Lung microvascular endothelial cell (primary cell): ENCODE measurements around the gene ITGB7. TPM values are rescaled to one million over a fixed set of nuclear protein-coding genes. Genes with fewer than 3 reads are reported as not detected.
"Not testable (repeated sequence)": the region's sequence is repeated elsewhere in the genome, so short reads cannot be mapped to it uniquely, and the experiment has no call there.

Source experiments
- DNase-seq, 2 donors: peaks; one replicate each; pipeline versions ENCODE4 v3.0.0 to v3.0.0-alpha.2; 2010; ENCODE audit warnings: low read depth in 2 of 2
- total RNA-seq: library from RNA; depleted of rRNA; stranded (reverse); fragments of >200 nt; gene quantifications from 2 replicates; pipeline ENCODE4 v1.2.1, GENCODE V29; 2014

The ITGB7 gene
- total RNA-seq, 1 donor from 2014 or later = not detected

DNA sequence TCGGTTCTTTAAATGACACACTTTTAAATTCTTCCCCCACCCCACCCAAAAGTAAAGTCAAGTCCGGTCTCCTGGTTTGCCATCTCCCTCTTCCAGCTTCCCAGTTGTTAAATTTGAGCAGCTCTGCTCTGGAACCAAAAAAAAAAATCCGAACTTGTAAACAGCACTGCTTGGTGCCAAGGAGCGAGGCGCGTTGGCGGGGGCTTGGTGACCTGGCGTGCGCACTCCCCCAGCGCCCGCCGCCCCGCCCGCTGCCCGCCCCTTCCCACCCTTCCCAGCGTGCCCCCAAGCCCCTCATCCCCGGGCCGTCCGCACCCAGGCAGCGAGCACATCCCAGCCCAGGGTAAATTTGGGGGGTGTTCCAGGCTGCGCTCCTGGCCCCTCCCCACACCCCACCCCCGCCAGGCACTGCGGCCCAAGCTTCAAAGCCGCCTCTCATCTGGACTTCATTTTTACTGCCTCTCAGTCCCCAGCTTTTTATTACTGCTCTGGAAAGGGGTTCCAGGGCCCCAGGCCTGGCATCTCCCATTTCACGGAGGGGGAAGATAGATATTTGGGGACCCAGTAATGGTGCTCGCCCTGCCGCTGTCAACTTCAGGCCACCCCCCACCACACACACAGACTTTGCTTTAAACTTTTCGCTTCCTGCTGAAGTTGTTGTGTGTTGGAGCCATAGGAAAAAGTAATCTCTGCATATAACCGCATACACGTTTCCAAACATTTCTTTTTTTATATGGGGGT lies 11.7 kb upstream of the ITGB7 start:
- DNase-seq = no peak

DNA sequence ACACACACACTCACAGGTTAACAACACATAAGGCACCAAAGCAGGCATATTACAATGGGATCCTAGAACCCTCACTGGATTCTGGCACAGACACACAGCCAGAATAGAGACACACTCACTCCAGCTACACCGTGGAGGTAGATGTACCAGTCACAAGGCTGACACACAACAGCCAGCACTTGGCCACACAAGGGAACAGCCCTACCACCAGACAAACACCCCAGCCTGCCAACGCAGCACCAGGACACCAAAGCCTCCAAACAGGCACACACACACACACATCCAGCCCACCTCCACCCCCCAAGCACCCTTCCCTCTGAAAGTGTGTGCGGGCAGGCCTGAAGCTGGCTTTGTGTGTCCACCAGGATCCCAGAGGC lies 10.9 kb upstream of the ITGB7 start:
- DNase-seq = peak in 1 of 2 donors; percentile 35

DNA sequence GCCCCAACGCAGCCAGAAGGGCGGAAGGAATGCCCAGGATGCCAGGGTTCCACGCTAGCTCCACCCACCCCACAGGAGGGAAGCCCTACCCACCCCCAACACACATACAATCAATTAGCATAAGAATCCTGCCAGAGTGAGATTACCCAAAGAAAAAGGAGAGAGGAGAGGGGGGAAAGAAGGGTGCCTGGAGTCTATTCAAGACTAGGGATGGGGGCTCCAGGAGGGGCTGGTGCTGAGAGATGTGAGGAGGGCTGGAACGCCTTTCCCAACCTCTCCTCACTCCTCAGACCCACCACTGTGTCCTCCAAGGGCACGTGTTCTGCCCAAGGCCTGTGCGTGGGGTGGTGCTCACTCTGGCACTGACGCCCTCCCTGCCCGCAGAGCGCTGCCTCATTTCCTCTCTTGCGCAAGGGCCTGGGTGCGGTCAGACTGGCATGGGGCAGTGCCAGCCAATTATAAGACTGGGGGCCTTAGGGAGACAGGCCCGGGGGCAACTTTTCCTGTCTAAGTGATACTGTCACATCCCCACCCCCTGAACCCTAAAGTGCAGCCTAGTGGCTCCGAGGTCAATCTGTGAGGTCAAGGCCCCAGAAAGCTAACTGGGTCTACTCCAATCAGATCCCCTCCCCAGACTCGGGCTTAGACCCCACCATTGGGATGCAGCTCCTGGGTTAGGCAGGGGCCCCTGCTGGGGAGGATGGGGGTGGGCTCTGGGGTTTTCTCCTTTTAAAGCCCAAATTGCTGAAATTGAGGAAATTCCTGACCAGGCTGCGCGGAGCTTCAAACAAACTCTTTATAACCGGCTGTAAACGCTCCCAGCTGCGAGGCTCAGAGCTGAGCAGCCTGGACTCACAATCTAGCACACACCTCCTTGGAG lies 10.2 kb upstream of the ITGB7 start:
- DNase-seq = peak in 1 of 2 donors; percentile 48

DNA sequence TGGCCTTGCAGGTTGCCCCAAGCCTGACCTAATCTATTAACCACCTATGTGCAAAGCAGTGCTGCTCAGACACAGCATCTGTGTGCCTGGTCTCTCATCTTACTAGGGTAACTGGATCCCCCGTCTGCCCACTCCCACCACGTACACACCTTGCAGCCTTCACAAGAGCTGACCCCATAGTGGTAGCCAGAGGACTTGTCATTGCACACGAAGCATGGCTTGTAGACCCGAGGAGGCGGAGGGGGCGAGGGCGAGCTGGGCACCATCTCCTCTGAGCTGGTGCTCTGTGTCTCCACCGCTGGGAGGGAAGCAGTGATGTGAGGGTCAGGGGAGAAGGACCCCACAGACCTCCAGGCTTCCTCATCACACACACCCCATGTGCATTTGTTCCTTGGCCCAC lies 8.4 kb upstream of the ITGB7 start:
- no peak for DNase-seq

DNA sequence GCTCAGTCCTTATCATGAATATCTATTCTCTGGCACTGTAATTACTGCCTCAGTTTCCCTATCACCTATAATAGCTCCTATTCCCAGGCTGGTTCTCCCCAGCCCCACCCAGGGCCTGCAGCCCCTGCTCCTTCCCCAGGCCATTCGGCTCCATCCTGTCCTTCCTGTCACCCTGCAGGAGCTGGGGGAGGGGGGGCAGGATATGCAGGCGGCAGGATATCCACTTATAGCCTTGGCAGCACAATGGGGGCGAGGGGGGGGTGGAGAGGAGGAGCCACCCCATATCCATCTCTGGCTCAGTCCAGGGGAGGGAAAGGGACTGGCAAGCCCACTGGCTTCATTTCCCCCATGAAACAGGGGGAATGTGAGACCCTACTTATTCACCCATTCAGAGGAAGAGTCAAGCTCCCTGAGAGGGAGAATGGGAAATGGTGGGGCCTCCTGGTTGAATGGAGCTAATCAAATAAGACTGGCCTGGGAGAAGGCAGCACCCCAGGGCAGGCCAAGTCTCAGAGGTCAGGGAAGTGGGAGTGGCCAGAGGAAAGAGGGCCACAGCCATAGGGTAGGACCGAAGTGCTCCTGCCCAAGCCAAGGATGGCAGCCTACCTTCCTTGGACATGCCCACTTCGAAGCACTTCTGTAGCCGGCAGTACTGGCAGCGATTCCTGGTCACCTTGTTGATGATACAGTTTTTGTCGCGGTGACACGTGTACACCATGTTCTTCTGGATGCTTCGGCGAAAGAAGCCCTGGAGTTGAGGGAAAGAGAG lies 7.8 kb upstream of the ITGB7 start:
- DNase-seq = peak; percentile 81 to 85

DNA sequence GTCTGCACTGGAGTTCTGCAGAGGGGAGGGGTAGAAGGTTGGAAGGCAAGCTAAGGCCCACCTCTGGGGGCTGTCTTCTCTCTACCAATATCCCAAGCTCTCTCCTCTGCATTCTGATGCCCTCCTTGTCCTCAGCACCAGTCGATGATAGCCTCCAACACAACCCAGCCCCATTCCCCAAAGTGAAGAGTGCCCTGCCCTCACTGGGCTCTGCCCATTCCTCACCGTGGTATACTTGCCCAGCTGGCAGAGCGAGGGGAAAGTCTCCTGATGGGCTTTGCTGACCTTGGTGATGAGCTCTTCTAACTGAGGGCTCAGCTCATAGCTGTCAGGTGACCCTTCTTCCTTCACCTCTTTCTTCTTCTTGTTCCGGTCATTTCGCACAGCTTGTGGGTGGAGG lies 7.2 kb upstream of the ITGB7 start:
- no peak for DNase-seq

DNA sequence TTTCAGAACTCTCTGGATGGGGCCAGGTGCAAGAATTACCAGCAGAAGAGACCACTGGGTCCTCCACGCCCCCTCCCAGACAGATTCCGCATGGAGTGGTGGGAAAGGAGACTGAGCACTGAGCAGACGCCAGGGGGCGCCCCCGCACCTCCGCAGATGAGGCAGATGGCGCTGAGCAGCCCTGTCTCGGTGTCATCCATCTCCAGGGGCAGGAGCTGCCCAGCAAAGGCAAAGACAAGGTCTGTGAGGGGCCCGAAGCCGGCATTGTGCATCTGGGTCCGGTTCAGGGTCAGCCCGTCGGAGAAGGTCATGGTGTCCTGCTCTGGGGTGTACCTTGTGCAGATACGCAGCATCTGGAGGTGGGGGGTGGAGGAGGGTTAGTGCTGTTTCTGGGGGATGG lies 6.3 kb upstream of the ITGB7 start:
- DNase-seq = peak; percentile 87 to 88

DNA sequence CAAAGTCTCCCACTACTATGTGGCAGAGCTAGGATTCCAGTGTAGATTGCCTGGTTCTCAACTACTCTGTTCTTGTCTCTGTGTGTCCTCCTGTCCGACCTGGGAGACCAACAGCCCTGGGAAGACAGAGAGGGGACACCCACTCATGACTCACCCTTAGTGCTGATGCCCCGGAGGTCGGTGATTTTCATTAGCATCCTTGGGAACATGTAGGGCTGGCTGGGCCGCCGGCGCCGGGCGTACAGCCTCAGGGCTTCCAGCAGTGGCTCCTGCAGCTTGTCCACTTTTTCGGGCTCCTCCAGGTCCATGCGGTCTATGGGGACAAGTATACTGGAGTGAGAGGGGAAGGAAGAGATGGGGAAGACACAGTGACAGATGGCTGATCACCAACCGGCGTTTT lies 5.9 kb upstream of the ITGB7 start:
- DNase-seq = no peak

DNA sequence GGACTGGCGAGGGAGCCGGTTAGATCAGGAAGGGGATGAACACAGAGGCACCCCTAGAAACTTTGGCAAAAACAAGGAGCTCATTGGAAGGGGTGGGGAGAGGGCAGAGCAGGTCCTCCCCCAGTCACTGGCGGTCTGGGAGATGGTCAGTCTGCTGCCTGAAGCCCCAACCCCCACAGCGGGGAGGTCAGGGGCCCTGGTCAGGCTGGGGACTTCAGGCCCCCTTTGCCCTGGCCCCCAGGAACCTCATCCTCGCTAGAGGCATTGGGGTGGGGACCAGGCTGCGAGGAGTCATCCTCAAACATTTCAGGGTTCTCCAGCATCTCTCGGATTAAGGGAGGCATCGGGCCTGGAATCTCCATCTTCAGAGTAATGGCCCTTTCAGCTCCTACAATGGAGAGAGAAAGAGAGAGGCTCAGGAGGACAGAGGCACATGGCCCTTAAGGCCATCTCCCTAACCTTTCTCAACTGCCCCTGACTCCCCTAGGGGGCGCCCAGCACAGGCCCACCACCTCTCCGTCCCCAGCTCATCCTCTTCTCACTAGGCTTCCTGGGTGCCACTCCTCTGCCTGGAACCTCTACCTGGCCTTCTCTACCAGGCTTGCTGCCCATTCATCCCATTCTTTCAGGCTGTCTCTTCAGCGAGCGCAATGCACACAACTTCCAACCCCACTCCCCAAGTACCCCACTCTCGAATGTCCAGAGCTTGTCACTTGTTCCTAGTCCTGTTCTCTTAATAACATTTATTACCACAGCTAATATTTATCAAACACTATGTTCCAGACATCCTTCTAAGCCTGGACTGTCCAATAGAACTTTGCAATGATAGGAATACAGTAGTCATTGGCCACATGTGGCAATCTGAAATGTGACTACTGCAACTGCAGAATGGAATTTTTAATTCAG lies 4.7 kb upstream of the ITGB7 start:
- DNase-seq = no peak

DNA sequence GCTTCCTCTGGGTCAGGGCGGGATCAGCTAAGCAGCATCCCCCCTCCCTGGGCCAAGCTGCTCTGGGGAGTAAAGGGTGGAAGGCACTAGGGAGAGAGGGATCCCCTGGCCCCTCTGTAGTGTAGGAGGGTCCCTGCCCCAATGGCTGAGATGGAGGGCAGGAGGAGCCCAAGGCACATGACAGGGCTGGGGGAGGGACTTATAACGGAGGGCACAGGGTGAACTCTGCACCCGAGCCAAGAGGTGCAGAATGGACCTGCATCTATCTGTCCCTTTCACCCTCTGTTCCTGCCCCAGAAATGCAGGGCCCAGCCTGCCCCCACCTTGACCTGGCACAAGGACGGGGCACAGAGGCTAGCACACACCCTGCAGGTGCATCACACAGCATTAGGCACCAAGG lies 3.8 kb upstream of the ITGB7 start:
- DNase-seq = no peak

DNA sequence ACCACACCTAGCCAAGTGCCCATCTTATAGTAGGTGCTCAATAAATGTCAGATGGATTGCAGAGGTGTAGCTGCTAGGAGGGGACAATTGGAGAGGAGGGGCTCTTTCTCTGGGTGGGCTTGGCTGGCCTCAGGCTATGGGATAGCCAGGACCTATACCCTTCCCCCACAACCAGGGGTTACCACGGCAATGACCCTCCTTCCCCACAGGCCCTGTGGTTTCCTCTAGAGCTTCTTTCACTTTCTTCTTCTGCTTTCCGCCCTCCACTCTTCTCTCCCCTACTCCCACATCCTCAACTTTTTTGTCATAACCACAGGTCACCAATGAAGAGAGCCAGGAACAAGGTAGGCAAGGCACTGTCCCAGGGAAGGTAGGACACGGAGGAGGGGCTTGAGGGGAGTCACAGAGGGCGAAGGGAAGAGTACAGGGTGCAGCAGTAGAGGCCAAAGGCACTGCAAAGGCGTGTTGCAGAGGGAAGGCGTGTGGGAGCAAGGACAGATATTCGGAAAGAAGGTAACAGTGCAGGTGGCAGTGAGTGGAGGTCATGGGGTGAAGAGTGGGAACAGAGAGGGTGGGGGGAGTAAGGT lies 1.9 kb upstream of the ITGB7 start:
- no peak for DNase-seq

DNA sequence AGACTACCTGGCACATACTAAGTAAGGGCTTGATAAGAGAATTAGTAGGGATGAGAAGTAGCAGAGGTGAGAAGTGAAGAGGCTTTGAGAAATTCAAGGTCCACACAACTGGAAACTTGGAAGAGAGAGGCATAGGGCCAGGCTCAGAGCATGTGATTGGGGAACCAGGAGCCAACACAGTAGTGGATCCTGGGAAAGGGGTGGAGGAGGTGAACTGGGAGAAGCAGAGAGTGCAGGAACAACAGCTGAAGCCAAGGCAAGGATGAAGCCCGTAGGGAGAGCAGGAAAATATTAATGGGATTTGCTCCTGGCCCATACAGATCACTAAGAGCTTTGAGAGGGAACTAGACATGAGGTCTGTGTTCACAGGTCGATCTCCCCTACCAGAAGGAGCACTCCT lies 1.4 kb upstream of the ITGB7 start:
- no peak for DNase-seq

DNA sequence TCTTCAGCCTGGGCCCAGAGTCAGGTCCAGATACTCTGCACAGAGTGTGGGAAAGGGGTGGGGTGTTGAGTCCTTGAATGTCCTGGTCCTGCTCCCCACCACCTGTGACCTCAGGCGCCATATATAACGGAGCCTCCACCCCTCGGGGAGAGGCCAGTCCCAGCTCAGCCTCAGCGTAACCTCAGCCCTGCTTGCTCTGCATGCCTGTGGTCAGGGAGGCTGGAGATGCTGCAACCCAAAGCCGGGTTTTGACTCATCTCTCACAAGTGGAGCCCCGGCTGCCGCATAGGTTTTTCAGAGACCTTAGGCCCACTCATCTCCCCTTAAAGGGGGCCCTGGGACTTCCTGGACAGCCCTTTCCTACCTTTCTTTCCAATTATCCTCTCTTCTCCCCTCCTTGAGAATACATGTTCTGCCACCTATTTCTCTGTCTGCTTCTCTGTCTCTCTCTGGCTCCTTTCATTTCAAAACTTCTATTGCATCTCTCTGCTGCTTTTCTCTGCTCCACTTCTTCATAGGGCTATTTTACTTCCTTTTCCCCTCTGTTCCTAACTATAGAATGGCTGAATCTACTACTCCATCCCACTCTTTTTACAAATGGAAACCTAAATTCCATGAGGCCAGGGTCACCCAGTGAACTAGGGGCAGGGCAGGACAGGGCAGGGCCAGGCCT lies 1.2 kb downstream of the ITGB7 start:
- DNase-seq = no peak

DNA sequence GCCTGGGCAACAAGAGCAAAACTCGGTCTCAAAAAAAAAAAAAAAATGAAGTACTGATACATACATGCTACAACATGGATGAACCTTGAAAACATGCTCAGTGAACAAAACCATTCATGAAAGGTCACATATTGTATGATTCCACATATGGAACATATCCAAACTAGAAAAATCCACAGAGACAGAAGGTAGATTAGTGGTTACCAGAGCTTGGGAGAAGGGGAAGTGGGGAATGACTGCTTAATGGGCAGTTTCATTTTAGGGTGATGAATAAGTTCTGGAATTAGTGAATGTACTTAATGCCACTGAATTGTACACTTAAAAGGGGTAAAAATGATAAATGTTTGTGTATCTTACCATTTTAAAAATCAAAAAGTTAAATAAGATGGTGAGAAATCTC lies 2.7 kb downstream of the ITGB7 start:
- DNase-seq = no peak

DNA sequence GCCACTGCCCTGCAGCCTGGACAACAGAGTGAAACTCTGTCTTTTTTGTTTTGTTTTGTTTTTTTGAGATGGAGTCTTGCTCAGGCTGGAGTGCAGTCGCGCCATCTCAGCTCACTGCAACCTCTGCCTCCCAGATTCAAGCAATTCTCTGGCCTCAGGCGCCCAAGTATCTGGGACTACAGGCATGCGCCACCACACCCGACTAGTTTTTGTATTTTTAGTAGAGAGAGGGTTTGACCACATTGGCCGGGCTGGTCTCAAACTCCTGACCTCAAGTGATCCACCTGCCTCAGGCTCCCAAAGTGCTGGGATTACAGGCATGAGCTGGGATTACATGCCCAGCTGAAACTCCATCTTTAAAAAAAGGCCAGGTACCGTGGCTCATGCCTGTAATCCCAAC lies 4.7 kb downstream of the ITGB7 start:
- DNase-seq = not testable (repeated sequence)

DNA sequence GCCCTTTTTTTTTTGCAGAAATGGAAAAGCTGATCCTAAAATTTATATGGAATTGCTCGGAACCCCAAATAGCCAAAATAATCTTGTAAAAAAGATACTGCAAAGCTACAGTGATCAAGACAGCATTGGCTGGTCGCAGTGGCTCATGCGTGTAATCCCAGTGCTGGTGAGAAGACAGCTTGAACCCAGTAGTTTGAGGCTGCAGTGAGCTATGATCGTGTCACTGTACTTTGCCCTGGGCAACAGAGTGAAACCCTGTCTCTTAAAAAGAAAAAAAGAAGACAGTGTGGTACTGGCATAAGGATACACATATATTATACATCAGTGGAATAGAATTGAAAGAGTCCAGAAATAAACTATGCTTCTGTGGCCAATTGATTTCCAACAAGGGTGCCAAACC lies 5.4 kb downstream of the ITGB7 start:
- DNase-seq = no peak

DNA sequence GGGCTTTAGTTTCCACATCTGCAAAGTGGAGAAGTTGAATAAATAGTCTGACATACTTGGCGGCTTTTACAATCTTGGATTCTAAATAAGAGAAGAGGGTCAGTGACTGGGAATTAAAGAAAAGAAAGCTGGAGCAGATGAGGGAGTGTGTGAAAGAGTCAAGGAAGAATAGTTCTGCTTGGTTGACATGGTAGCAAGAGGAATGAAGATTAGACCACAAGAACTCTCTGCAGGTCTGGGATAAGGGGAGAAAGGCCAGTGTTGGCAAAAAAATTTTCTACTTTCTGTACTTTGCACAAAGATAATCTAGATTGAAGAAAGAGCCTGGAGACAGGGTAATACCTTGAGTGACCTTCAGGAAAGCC lies 5.9 kb downstream of the ITGB7 start:
- DNase-seq = no peak

DNA sequence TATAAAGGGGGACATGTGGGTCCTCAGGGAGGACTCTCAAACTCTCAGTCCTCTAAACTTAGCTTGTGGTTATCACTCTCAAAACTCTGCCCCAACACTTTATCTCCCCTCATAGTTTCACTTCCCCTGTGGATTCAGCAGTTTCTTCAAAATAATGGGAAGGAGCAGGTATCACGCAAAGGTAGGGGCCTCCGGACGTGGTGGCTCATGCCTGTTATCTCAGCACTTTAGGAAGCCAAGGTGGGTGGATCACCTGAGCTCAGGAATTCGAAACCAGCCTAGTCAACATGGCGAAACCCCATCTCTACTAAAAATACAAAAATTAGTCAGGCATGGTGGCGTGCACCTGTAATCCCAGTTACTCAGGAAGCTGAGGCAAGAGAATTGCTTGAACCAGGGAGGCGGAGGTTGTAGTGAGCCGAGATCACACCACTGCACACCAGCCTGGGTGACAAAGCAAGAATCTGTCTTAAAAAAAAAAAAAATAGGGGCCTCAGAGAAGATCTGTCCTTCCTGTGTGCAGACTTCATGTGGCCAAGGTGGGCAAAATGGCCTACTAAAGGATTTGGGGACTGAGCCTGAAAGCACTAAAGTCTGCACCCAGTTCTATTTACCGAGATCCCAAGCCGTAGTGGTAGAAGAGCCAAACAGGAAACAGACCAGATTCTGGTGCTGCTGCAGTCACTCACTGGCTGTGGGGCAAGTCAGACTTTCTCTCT lies 6.4 kb downstream of the ITGB7 start:
- no peak for DNase-seq

DNA sequence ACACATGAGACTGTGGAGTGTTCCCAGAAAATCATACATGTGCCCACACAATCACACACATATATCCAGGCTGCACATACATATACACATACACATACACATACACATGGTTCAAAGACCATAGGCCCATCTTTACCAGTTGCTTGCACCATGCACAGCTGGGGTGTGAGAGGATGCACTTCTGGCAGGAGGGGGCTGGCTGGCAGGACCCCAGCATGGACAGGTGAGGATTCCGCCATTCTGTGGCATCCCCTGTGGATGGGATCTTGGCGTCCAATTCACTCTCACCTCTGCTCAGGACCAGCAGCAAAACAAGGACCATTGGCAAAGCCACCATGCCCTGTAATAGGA lies 7.0 kb downstream of the ITGB7 start:
- no peak for DNase-seq

DNA sequence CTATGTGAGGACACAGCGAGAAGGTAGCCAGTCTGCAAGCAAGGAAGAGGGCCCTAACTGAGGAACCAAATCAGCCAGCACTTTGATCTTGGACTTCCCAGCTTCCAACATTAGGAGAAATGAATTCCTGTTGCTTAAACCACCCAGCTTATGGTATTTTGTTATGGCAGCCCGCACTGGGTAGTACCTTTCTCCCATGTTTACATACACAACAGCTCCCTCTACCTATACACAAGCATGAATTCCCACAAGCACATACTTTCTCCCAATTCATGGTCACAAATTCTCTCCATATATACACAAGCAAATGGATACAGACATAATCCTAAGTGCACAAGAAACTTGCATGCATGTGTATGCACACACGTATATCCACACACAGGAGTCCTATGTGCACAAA lies 7.4 kb downstream of the ITGB7 start:
- no peak for DNase-seq
